H9 (cell line): ENCODE measurements around the gene ZBTB25. TPM values are rescaled to one million over a fixed set of nuclear protein-coding genes. Genes with fewer than 3 reads are reported as not detected.
A peak's percentile ranks its signal among the peaks of the same experiment; 100 is the strongest.

Source experiments
- DNase-seq: peaks from one replicate; pipeline ENCODE4 v3.0.0-alpha.2; 2017
- H2AFZ ChIP-seq: one replicate; pipeline ENCODE4 v1.6.1; 2013; ENCODE audit warnings: mild to moderate bottlenecking, low read length, control low read depth, moderate library complexity
- H2AK5ac ChIP-seq: 2 replicates; pipeline ENCODE4 v1.6.1; 2013; ENCODE audit warnings: low read length, control low read depth, mixed read lengths; ENCODE audit not compliant: insufficient read length
- H2BK120ac ChIP-seq: one replicate; pipeline ENCODE4 v1.6.1; 2013; ENCODE audit warnings: low read depth, mild to moderate bottlenecking, low read length, control low read depth, inconsistent platforms; ENCODE audit not compliant: poor library complexity, severe bottlenecking
- H2BK12ac ChIP-seq: 2 replicates; pipeline ENCODE4 v1.6.1; 2013; ENCODE audit warnings: low read length, control low read depth, mixed read lengths, low read depth; ENCODE audit not compliant: insufficient read length
- H2BK15ac ChIP-seq: 2 replicates; pipeline ENCODE4 v1.6.1; 2013; ENCODE audit warnings: low read depth, low read length, control low read depth
- H2BK20ac ChIP-seq: one replicate; pipeline ENCODE4 v1.6.1; 2013; ENCODE audit warnings: low read depth, mild to moderate bottlenecking, low read length, control low read depth, inconsistent platforms; ENCODE audit not compliant: poor library complexity, severe bottlenecking
- H2BK5ac ChIP-seq: 2 replicates; pipeline ENCODE4 v1.6.1; 2013; ENCODE audit warnings: low read length, control low read depth, mixed read lengths; ENCODE audit not compliant: insufficient read length
- H3K14ac ChIP-seq: 2 replicates; pipeline ENCODE4 v1.6.1; 2013; ENCODE audit warnings: low read length, control low read depth; ENCODE audit not compliant: insufficient read depth
- H3K18ac ChIP-seq: 2 replicates; pipeline ENCODE4 v1.6.1; 2013; ENCODE audit warnings: low read depth, mild to moderate bottlenecking, mixed read lengths, low read length, control low read depth; ENCODE audit not compliant: insufficient read length
- H3K23ac ChIP-seq: 2 replicates; pipeline ENCODE4 v1.6.1; 2013; ENCODE audit warnings: low read length, control low read depth, mixed read lengths, low read depth; ENCODE audit not compliant: insufficient read length
- H3K23me2 ChIP-seq: 2 replicates; pipeline ENCODE4 v1.6.1; 2013; ENCODE audit warnings: low read depth, mild to moderate bottlenecking, mixed read lengths, low read length, control low read depth; ENCODE audit not compliant: insufficient read length, poor library complexity, severe bottlenecking
- H3K27ac ChIP-seq: 2 replicates; pipeline ENCODE4 v1.5.1; 2013; ENCODE audit warnings: low read length, control low read depth, mixed read lengths, low read depth; ENCODE audit not compliant: insufficient read length
- H3K27me3 ChIP-seq: 2 replicates; pipeline ENCODE4 v1.6.1; 2013; ENCODE audit warnings: low read length, control low read depth, inconsistent platforms; ENCODE audit not compliant: insufficient read depth
- H3K4ac ChIP-seq: 2 replicates; pipeline ENCODE4 v1.6.1; 2013; ENCODE audit warnings: low read depth, mild to moderate bottlenecking, control low read depth, inconsistent platforms, low read length, moderate library complexity
- H3K4me1 ChIP-seq: 2 replicates; pipeline ENCODE4 v1.6.1; 2013; ENCODE audit warnings: low read length, control low read depth, inconsistent platforms; ENCODE audit not compliant: insufficient read depth
- H3K4me2 ChIP-seq: 2 replicates; pipeline ENCODE4 v1.6.1; 2013; ENCODE audit warnings: low read length, control low read depth, mixed read lengths; ENCODE audit not compliant: insufficient read length, insufficient read depth
- H3K56ac ChIP-seq: 2 replicates; pipeline ENCODE4 v1.6.1; 2013; ENCODE audit warnings: low read depth, mild to moderate bottlenecking, mixed read lengths, low read length, control low read depth; ENCODE audit not compliant: insufficient read length
- H3K79me1 ChIP-seq: 2 replicates; pipeline ENCODE4 v1.6.1; 2013; ENCODE audit warnings: low read depth, mild to moderate bottlenecking, moderate library complexity, low read length, control low read depth, inconsistent platforms; ENCODE audit not compliant: insufficient read depth, poor library complexity, severe bottlenecking
- H3K79me2 ChIP-seq: 2 replicates; pipeline ENCODE4 v1.6.1; 2013; ENCODE audit warnings: low read length, control low read depth, inconsistent platforms; ENCODE audit not compliant: insufficient read depth
- H3K9ac ChIP-seq: 2 replicates; pipeline ENCODE4 v1.6.1; 2013; ENCODE audit warnings: low read length, control low read depth, mixed read lengths; ENCODE audit not compliant: insufficient read length; ENCODE audit errors: extremely low read depth
- H3K9me3 ChIP-seq: one replicate; pipeline ENCODE4 v1.6.1; 2013; ENCODE audit warnings: low read depth, low read length, inconsistent platforms; ENCODE audit not compliant: control insufficient read depth
- H3T11ph ChIP-seq: one replicate; pipeline ENCODE4 v1.6.1; 2013; ENCODE audit warnings: mild to moderate bottlenecking, low read length, control low read depth, inconsistent platforms
- H4K20me1 ChIP-seq: one replicate; pipeline ENCODE4 v1.6.1; 2013; ENCODE audit not compliant: control insufficient read depth, insufficient read length, insufficient read depth
- H4K5ac ChIP-seq: 2 replicates; pipeline ENCODE4 v1.6.1; 2013; ENCODE audit warnings: low read depth, mild to moderate bottlenecking, mixed read lengths, low read length, control low read depth; ENCODE audit not compliant: insufficient read length
- H4K8ac ChIP-seq: replicated peaks from 2 replicates; pipeline ENCODE4 v1.6.1; 2013; ENCODE audit warnings: low read length, control low read depth, mixed read lengths, low read depth; ENCODE audit not compliant: insufficient read length
- H4K91ac ChIP-seq: 2 replicates; pipeline ENCODE4 v1.6.1; 2013; ENCODE audit warnings: low read depth, mild to moderate bottlenecking, moderate library complexity, mixed read lengths, low read length, control low read depth; ENCODE audit not compliant: insufficient read length
- H3K27ac Mint-ChIP-seq, 3 experiments: 2 replicates in 2 of 3; 3 replicates in 1 of 3; pipeline ENCODE4 v1.8.0; 2020 to 2021; ENCODE audit warnings: mixed read lengths in 3 of 3, mild to moderate bottlenecking in 1 of 3, moderate library complexity in 1 of 3
- H3K27me3 Mint-ChIP-seq: 2 replicates; pipeline ENCODE4 v1.8.0; 2021; ENCODE audit warnings: low read depth, mild to moderate bottlenecking, moderate library complexity, mixed read lengths
- H3K36me3 Mint-ChIP-seq, 3 experiments: 2 replicates in 2 of 3; 3 replicates in 1 of 3; pipeline ENCODE4 v1.8.0; 2020 to 2021; ENCODE audit warnings: low read depth in 3 of 3, mixed read lengths in 3 of 3; ENCODE audit not compliant: insufficient read depth in 1 of 3
- H3K4me1 Mint-ChIP-seq, 2 experiments: 2 replicates each; pipeline ENCODE4 v1.8.0; 2020; ENCODE audit warnings: mixed read lengths in 2 of 2
- H3K4me3 Mint-ChIP-seq, 2 experiments: 2 replicates in 1 of 2; 3 replicates in 1 of 2; pipeline ENCODE4 v1.8.0; 2020 to 2021; ENCODE audit warnings: mild to moderate bottlenecking in 2 of 2, mixed read lengths in 2 of 2, moderate library complexity in 1 of 2
- H3K9me3 Mint-ChIP-seq, 2 experiments: 2 replicates in 1 of 2; 3 replicates in 1 of 2; pipeline ENCODE4 v1.8.0; 2020; ENCODE audit warnings: mild to moderate bottlenecking in 2 of 2, mixed read lengths in 2 of 2, moderate library complexity in 1 of 2
- CTCF ChIP-seq: fragments of 200-600 bp; sonication (generic); conservative IDR thresholded peaks from 3 replicates; pipeline ENCODE4 v1.8.0; 2021; ENCODE audit warnings: antibody characterized with exemption, mild to moderate bottlenecking
- WGBS: extraction: QIAGEN DNeasy Blood & Tissue Kit; methylation state at CpG from one replicate; pipeline ENCODE4 v1.1.7; 2013; ENCODE audit warnings: missing lambda C conversion rate, low lambda C conversion rate, mixed read lengths; ENCODE audit not compliant: insufficient read length; ENCODE audit errors: extremely low coverage; 5-methylcytosine and 5-hydroxymethylcytosine counted together
- total RNA-seq: library from RNA; stranded (reverse); gene quantifications from 2 replicates; pipeline ENCODE4 v1.2.1, GENCODE V29; 2021

Gene ZBTB25
- total RNA-seq, 1 experiment from 2014 or later = 8.2 TPM

- no peak for TF ChIP-seq CTCF
- Histone ChIP-seq H4K5ac (no peak overlapping the region), H3K56ac (no peak overlapping the region), H3K4ac (no peak overlapping the region), H3K23me2 (peaks cover 14% of the 10 kb centered on the region), H3K79me1 (no peaks in the 10 kb centered on the region), H4K8ac (no peak overlapping the region), H4K20me1 (no peaks in the 10 kb centered on the region), H3K79me2 (no peaks in the 10 kb centered on the region), H3K27me3 (no peaks in the 10 kb centered on the region), H3T11ph (no peak overlapping the region), H3K14ac (no peak overlapping the region), H2BK15ac (no peak overlapping the region), H2BK5ac (no peak overlapping the region), H3K23ac (no peak overlapping the region), H2AFZ (peak overlapping the region; percentile 33), H3K27ac (no peak overlapping the region), H2BK120ac (no peak overlapping the region), H2AK5ac (no peak overlapping the region), H3K18ac (no peak overlapping the region), H2BK12ac (no peak overlapping the region), H2BK20ac (no peak overlapping the region), H3K4me1 (no peaks in the 10 kb centered on the region), H3K4me2 (peak overlapping the region; percentile 71), H3K9me3 (no peaks in the 10 kb centered on the region), H3K9ac (peak overlapping the region; percentile 47), H4K91ac (no peak overlapping the region)
- Mint-ChIP-seq H3K4me3 (peak overlapping the region; percentile 78 to 79), H3K9me3 (no peaks in the 10 kb centered on the region), H3K27ac (peak overlapping the region in 2 of 3 experiments; percentile 40 to 85; a peak in 2 of 7 replicates), H3K36me3 (peaks cover 3 to 15% (median 4%) of the 10 kb centered on the region in 3 experiments; a peak in 5 of 7 replicates), H3K4me1 (peaks cover 14% of the 10 kb centered on the region in 2 experiments), H3K27me3 (peaks cover 1% of the 10 kb centered on the region; the same call in 1 of the 2 replicates)
- WGBS = no CpG with 5 or more reads among the region's 6 CpGs
- DNase-seq = peak; percentile 50
Observed at GRCh38 chr14:64464651-64465050, 39.0 kb downstream of the ZBTB25 start.
